Renal pelvis (tissue), 4 donors: ENCODE measurements around the gene KCNMA1. TPM values are rescaled to one million over a fixed set of nuclear protein-coding genes. Genes with fewer than 3 reads are reported as not detected.

ENCODE experiments used
- DNase-seq: peaks from one replicate; pipeline ENCODE4 v3.0.0-alpha.2; 2013
- polyA plus RNA-seq, 3 donors: library from polyadenylated mRNA; unstranded; fragments of 120-200 nt; gene quantifications; one replicate each; pipeline ENCODE4 v1.2.1, GENCODE V29; 2013; ENCODE audit not compliant: insufficient read length in 3 of 3

The KCNMA1 gene
- polyA plus RNA-seq, 3 donors = 3.2 to 3.9 (median 3.4) TPM

- no peak for DNase-seq
Measured at GRCh38 chr10:77510695-77511094, 126.9 kb downstream of the KCNMA1 start.

DNA sequence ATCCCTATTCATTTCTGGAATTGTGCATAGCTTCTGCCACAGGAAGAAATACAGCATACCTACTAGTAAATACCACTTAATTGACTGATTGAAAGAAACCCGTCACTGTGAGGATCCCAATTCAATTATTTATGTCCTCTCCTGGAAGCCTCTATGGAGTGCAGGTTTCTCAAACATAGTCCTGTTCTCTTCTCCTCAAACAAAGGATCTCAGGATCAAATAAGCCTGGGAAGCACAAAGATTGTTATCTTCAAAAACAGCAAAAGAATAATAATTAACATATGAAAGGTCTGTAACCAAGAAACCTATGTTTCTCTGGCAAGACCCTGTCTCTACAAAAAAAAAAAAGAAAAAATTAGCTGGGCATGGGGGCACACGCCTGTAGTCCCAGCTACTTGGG, 127.3 kb downstream of the KCNMA1 start:
- DNase-seq = no peak

GRCh38 chr10:77509391-77509790, 128.2 kb downstream of the KCNMA1 start:
- DNase-seq = no peak

GRCh38 chr10:77507291-77507880, 130.2 kb downstream of the KCNMA1 start:
- DNase-seq = no peak

DNA sequence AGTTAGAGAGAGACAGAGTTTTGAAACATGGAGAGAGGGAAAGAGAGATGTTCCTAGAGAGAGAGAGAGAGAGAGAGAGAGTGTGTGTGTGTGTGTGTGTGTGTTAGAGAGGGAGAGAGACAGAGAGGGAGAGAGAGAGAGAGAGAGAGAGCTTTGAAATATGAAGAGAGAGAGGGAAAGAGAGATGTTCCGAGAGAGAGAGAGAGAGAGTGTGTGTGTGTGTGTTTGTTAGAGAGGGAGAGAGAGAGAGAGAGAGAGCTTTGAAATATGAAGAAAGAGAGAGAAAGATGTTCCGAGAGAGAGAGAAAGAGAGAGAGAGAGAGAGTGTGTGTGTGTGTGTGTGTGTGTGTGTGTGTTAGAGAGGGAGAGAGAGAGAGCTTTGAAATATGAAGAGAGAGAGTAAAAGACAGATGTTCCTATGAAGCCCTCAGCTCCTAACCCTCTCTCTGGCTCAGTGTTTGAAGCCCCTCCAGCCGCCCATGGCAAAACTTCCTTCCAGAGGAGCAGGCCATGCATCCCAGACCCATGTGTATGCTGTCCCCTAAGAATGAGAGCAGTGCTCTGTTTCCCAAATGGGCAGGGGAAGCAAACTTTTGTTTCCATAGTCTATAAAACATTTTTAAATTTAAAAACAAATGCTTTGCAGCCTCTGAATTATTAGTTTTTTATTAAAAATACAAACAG, 130.9 kb downstream of the KCNMA1 start:
- no peak for DNase-seq

GRCh38 chr10:77505431-77506334, 131.9 kb downstream of the KCNMA1 start:
- no peak for DNase-seq

DNA sequence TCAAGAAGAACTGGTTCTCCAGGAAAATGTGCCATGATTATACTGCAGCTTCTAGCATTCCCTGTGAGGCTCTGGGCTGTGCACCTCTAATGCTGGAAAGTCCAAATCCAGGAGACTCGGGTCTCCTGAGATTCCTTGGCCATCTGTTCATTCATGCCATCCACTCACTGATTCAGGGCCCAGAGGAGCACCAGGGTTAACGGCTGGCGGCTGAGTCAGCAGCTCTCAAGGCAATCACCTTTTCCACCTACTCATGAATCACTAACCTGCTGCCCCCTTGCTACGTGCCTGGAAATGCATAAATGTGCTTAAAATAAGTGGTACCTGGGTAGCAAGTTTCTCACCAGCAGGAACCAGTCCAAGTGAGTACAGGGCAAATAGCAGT, 132.7 kb downstream of the KCNMA1 start:
- DNase-seq = no peak

GRCh38 chr10:77504196-77504872, 133.3 kb downstream of the KCNMA1 start:
- DNase-seq = no peak

DNA sequence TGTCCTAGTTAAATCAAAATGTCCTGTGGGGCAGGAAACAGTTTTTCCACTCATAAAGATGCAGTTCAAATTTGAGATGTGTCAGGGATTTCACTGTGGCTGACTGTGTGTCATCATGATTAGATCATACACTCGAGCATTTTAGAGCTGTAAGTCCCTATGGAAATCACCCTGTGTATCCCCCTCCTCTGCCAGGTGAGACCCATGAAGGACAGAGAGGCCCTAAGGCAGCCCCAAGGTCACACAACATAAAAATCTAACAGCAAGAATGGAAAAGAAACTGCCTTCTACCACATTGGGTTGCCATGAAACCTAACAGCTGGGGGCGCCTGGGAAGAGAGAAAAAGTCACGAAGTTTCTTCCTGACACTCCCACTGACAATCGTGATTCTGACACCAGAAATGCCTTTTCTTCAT, 135.8 kb downstream of the KCNMA1 start:
- DNase-seq = no peak

- DNase-seq = no peak
Measured at GRCh38 chr10:77501152-77501845, 136.3 kb downstream of the KCNMA1 start.

GRCh38 chr10:77500754-77501151, 136.9 kb downstream of the KCNMA1 start:
- no peak for DNase-seq

- DNase-seq = no peak
Measured at GRCh38 chr10:77498829-77499228, 138.8 kb downstream of the KCNMA1 start.

DNA sequence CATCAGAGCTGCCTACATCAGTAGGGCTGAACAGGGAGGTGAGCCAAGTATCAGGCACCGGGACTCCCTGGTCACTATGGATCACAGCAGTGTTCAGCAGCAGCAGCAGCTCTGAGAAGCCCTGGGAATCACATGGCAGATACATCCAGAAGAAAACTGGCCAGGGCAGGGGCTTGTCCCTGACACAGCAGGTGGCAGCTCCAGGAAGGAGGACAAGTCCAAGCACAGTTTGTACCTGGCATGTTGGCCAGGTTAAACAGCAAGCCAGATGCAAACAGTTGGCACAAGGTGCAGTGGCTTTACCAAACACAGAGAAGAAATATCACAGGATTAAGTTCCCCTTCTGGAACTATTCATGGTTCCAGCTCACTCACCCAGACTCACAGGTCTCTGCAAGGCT, 139.4 kb downstream of the KCNMA1 start:
- DNase-seq = no peak

- no peak for DNase-seq
Measured at GRCh38 chr10:77497748-77498147, 139.9 kb downstream of the KCNMA1 start.

- DNase-seq = no peak
Measured at GRCh38 chr10:77496941-77497420, 140.6 kb downstream of the KCNMA1 start.

GRCh38 chr10:77494756-77495541, 142.7 kb downstream of the KCNMA1 start:
- no peak for DNase-seq

DNA sequence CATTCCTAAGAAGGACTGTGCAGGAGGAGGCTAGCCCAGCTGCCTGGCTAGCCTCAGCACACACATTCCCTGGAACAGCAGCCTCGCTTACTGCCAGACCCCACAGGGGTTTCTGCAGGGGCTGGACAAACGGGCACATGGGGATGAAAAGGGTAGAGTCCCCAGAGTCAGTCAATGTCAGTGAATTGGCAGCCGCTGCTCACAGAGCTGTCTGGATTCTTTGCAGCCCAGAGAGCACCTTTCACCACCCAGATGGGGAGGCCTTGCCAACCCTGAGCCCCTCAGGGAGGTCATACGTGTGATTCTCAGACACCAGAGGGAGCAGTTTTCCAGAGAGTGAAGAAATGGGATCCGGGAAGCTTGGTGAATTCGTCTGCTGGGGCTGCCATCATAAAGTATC, 143.3 kb downstream of the KCNMA1 start:
- DNase-seq = no peak

GRCh38 chr10:77493851-77494261, 143.8 kb downstream of the KCNMA1 start:
- no peak for DNase-seq

DNA sequence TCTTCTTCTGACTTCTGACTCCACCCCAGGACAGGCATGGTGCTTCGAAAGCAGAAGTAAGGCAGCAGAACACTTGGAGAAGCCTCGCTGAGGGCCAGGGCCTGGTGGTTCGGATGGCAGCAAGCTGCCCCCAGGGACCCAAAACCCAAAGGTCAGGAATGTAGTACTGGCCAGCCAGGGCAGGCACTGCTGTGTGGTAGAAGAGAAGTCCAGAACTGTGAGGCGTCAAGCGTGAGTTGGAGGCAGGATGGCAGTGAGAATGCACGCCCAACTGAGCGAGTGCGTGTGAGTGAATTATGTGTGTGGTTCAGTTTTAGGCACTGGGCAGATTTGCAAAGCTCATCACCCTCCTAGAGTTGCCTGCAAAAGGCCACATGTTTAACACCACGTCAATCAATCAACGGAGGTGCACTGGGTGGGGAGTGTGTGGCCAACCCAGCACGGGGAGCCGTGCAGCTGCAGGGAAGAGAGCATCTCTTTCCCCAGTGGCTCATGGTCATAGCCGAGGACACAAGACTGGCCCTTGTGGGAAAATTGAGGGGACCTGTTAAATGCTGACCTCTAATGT, 144.3 kb downstream of the KCNMA1 start:
- DNase-seq = no peak

- no peak for DNase-seq
Measured at GRCh38 chr10:77492368-77492994, 145.1 kb downstream of the KCNMA1 start.
